GM12878 (cell line): ENCODE data around the gene TNIP2. TPM values are rescaled to one million over a fixed set of nuclear protein-coding genes. Genes with fewer than 3 reads are reported as not detected.
"Not testable (repeated sequence)": the region's sequence is repeated elsewhere in the genome, so short reads cannot be mapped to it uniquely, and the experiment has no call there.

Experiments used
- ATAC-seq: fragments of 200-7000 bp; cut with Tn5 transposase; 3 replicates; pipeline ENCODE4 v1.9.1; 2020; ENCODE audit warnings: mild to moderate bottlenecking, moderate library complexity
- BruUV-seq: library from RNA; stranded (reverse); fragments of 400-500 nt; replicated peaks from 2 replicates; lab custom pipeline; 2021; lab: Mats Ljungman, UMichigan
- CTCF ChIA-PET: fragments of 300-600 bp; sonication (Branson Sonifier 250); formaldehyde crosslinking; extraction: SDS; loops from one replicate; lab custom pipeline; 2021; ENCODE audit warnings: inconsistent platforms; lab: Yijun Ruan, JAX
- POLR2A ChIA-PET: fragments of 350-600 bp; formaldehyde crosslinking; extraction: SDS; loops from one replicate; lab custom pipeline; 2021; ENCODE audit warnings: inconsistent platforms; lab: Charles Lee
- RAD21 ChIA-PET: fragments of 300-600 bp; sonication (Branson Sonifier 250); formaldehyde crosslinking; loops from one replicate; lab custom pipeline; 2023; ENCODE audit warnings: antibody characterized with exemption; ENCODE audit not compliant: unreplicated experiment; lab: Charles Lee
- SMC1A ChIA-PET: fragments of 300-600 bp; sonication (Branson Sonifier 250); formaldehyde crosslinking; loops from one replicate; lab custom pipeline; 2023; ENCODE audit not compliant: unreplicated experiment, uncharacterized antibody; lab: Charles Lee
- DNase-seq: peaks from one replicate; pipeline ENCODE4 v3.0.0-alpha.2; 2011; ENCODE audit warnings: low read depth, low spot score
- FAIRE-seq: peaks from 3 replicates; lab custom pipeline; 2011; peaks lifted over from hg19 to GRCh38; lab: Jason Lieb, UNC
- H2AFZ ChIP-seq: 2 replicates; pipeline ENCODE4 v1.6.0; 2011; ENCODE audit warnings: low read depth, low read length, control low read depth; ENCODE audit not compliant: control insufficient read depth
- H3K27ac ChIP-seq: 2 replicates; pipeline ENCODE4 v1.5.1; 2011; ENCODE audit warnings: control low read depth; ENCODE audit not compliant: control insufficient read depth, insufficient read depth
- H3K27me3 ChIP-seq, 2 experiments: replicated peaks in 1 of 2; 2 replicates each; pipeline versions ENCODE4 v1.6.0 to v1.6.1; 2011; ENCODE audit warnings: low read length in 1 of 2; ENCODE audit not compliant: control insufficient read depth in 2 of 2, insufficient read depth in 2 of 2
- H3K36me3 ChIP-seq, 2 experiments: 2 replicates each; pipeline ENCODE4 v1.5.1; 2011; ENCODE audit warnings: low read length in 1 of 2; ENCODE audit not compliant: control insufficient read depth in 2 of 2, insufficient read depth in 2 of 2
- H3K4me1 ChIP-seq: 2 replicates; pipeline ENCODE4 v1.6.1; 2011; ENCODE audit warnings: mild to moderate bottlenecking, low read length, moderate library complexity, mixed read lengths; ENCODE audit not compliant: control insufficient read depth, insufficient read depth
- H3K4me2 ChIP-seq: 2 replicates; pipeline ENCODE4 v1.6.0; 2011; ENCODE audit warnings: control low read depth; ENCODE audit not compliant: control insufficient read depth, insufficient read depth
- H3K4me3 ChIP-seq: fragments of 200-600 bp; sonication (generic); 2 replicates; pipeline ENCODE4 v1.5.1; 2016
- H3K79me2 ChIP-seq: 2 replicates; pipeline ENCODE4 v1.6.0; 2011; ENCODE audit warnings: low read length; ENCODE audit not compliant: control insufficient read depth, insufficient read depth
- H3K9ac ChIP-seq: 2 replicates; pipeline ENCODE4 v1.8.0; 2011; ENCODE audit warnings: low read length, control low read depth, mixed read lengths; ENCODE audit not compliant: control insufficient read depth, insufficient read depth
- H3K9me3 ChIP-seq: replicated peaks from 3 replicates; pipeline ENCODE4 v1.5.1; 2011; ENCODE audit warnings: mild to moderate bottlenecking, low read length; ENCODE audit not compliant: control insufficient read depth, insufficient read depth
- H4K20me1 ChIP-seq: 2 replicates; pipeline ENCODE4 v1.6.0; 2011; ENCODE audit not compliant: control insufficient read depth, insufficient read depth
- KLF5 ChIP-seq: fragments of 450-650 bp; IDR thresholded peaks from 2 replicates; pipeline ENCODE4 v1.6.1; 2014; ENCODE audit warnings: mild to moderate bottlenecking; ENCODE audit not compliant: partially characterized antibody
- POLR2A ChIP-seq: IDR thresholded peaks from 2 replicates; pipeline ENCODE4 v1.6.1; 2011; ENCODE audit warnings: low read depth, mild to moderate bottlenecking, low read length
- RB1 ChIP-seq: fragments of 450-650 bp; formaldehyde crosslinking; IDR thresholded peaks from 2 replicates; pipeline ENCODE4 v1.6.1; 2017; ENCODE audit warnings: mild to moderate bottlenecking, borderline replicate concordance
- SUZ12 ChIP-seq: fragments of 200-600 bp; sonication (generic); IDR thresholded peaks from one replicate; pipeline ENCODE4 v1.6.1; 2018; ENCODE audit warnings: antibody characterized with exemption, mild to moderate bottlenecking; ENCODE audit not compliant: unreplicated experiment
- WGBS: methylation state at CpG from one replicate; pipeline ENCODE4 v1.1.6; 2016; ENCODE audit warnings: low lambda C conversion rate; ENCODE audit not compliant: insufficient replicate concordance, insufficient coverage; ENCODE audit errors: missing lambda C conversion rate; 5-methylcytosine and 5-hydroxymethylcytosine counted together
- in situ Hi-C: fragments of 300-500 bp; cut with MboI; formaldehyde crosslinking; loops from 9 replicates; pipeline ENCODE4 v1.14.3; 2018; ENCODE audit warnings: mixed read lengths
- intact Hi-C: fragments of 100-400 bp; cut with micrococcal nuclease; formaldehyde crosslinking; loops from one replicate; pipeline ENCODE4 v1.14.2; 2022; ENCODE audit not compliant: unreplicated experiment
- polyA plus RNA-seq, 11 experiments: library from polyadenylated mRNA; depleted of rRNA in 4 of 11; unstranded in 6 of 11; stranded (reverse) in 5 of 11; fragments of >200 nt; fragmentation: Nextera tagmentation in 4 of 11; fragmentation: Illumina TruSeq in 1 of 11; extraction: Ambion mirVana in 4 of 11; extraction: Trizol in 1 of 11; gene quantifications; 1 replicate in 1 of 11; 2 replicates in 10 of 11; pipeline versions ENCODE4 v1.2.1 to v1.2.3, GENCODE V29; 2011 to 2016; ENCODE audit warnings: inconsistent platforms in 2 of 11, missing spikeins in 2 of 11, low read depth in 1 of 11
- total RNA-seq, 4 experiments: library from RNA; depleted of rRNA in 3 of 4; stranded (reverse); fragments of >200 nt in 3 of 4; fragmentation: Illumina TruSeq in 1 of 4; extraction: Trizol in 1 of 4; gene quantifications; 2 replicates each; pipeline versions ENCODE4 v1.2.1 to v1.2.3, GENCODE V29; 2013 to 2021
- TF ChIP-seq, protein P1 (sequence below): fragments of 450-650 bp; IDR thresholded peaks from 2 replicates; pipeline ENCODE4 v1.6.1; 2017; ENCODE audit warnings: mild to moderate bottlenecking, low read depth, inconsistent platforms; ENCODE audit not compliant: poor library complexity, severe bottlenecking

The TNIP2 gene
- total and polyA plus RNA-seq, 10 of the 15 experiments (the other 5 are each of a cell fraction or from before 2014, with no cell fraction given): 1.4 to 64.9 (median 45.5) TPM

DNA sequence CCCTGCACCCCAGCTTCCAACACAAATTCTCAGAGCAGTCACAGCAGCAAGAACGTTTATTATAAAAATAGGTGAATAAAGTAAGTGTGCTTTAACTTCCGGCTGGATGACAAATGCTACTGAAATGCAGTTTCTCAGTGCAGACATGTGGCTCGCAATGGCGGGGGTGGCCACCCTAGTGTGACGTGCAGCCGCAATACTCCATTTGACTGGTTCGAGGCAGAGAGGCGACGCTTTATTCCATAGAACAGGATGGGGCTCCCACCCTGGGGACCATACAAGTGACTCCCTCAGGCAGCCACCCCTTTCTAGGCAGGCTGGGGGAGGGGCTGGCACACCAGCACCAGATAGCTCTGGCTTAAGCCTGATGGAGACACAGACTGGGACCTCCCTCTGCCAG, 14.5 kb downstream of the TNIP2 start (continued):
- TF ChIP-seq, protein P1, sequence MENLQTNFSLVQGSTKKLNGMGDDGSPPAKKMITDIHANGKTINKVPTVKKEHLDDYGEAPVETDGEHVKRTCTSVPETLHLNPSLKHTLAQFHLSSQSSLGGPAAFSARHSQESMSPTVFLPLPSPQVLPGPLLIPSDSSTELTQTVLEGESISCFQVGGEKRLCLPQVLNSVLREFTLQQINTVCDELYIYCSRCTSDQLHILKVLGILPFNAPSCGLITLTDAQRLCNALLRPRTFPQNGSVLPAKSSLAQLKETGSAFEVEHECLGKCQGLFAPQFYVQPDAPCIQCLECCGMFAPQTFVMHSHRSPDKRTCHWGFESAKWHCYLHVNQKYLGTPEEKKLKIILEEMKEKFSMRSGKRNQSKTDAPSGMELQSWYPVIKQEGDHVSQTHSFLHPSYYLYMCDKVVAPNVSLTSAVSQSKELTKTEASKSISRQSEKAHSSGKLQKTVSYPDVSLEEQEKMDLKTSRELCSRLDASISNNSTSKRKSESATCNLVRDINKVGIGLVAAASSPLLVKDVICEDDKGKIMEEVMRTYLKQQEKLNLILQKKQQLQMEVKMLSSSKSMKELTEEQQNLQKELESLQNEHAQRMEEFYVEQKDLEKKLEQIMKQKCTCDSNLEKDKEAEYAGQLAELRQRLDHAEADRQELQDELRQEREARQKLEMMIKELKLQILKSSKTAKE: no peak
- TF ChIP-seq POLR2A (no peak; the same call in 1 of the 2 replicates), KLF5 (no peak), SUZ12 (no peak), RB1 (no peak)

GRCh38 chr4:2738296-2738695, 17.8 kb downstream of the TNIP2 start:
- FAIRE-seq, H3K4me3 ChIP-seq, BruUV-seq, RAD21 ChIA-PET, ATAC-seq, H3K4me1 ChIP-seq, H2AFZ ChIP-seq, DNase-seq, H3K27ac ChIP-seq, H3K79me2 ChIP-seq, intact Hi-C loops, H3K9me3 ChIP-seq, H3K36me3 ChIP-seq, H3K27me3 ChIP-seq, H3K9ac ChIP-seq, CTCF ChIA-PET, H4K20me1 ChIP-seq, H3K4me2 ChIP-seq, in situ Hi-C loops: not testable (repeated sequence)
- POLR2A ChIA-PET: interaction anchor here (0.6 kb wide), 1 partner anchor 113 kb away, joined by 7 read pairs; no protein-coding TSS in a partner anchor
- WGBS: 100% methylated on average over 2 of the region's 2 CpGs
- SMC1A ChIA-PET: interaction anchor here (1.7 kb wide), 1 partner anchor 41 kb away, joined by 3 read pairs; no protein-coding TSS in a partner anchor
